B cell (primary cell): ENCODE measurements around the gene ZNF319. TPM values are rescaled to one million over a fixed set of nuclear protein-coding genes. Genes with fewer than 3 reads are reported as not detected.

Experiments
- ATAC-seq: fragments of 200-7000 bp; cut with Tn5 transposase; one replicate; pipeline ENCODE4 v1.10.0; 2021; ENCODE audit warnings: low read depth, mild to moderate bottlenecking, moderate number of reproducible peaks, moderate library complexity
- CTCF ChIA-PET: fragments of 350-600 bp; sonication (Branson Sonifier 250); formaldehyde crosslinking; loops from one replicate; lab custom pipeline; 2021; ENCODE audit warnings: antibody characterized with exemption, inconsistent platforms; lab: Charles Lee
- POLR2A ChIA-PET: fragments of 350-600 bp; sonication (Branson Sonifier 250); formaldehyde crosslinking; loops from one replicate; lab custom pipeline; 2021; ENCODE audit warnings: antibody characterized with exemption; lab: Charles Lee
- DNase-seq: peaks from one replicate; pipeline ENCODE4 v3.0.0; 2013
- H2AFZ ChIP-seq: 2 replicates; pipeline ENCODE4 v1.6.1; 2012; ENCODE audit warnings: mild to moderate bottlenecking, low read depth, low read length; ENCODE audit not compliant: insufficient read depth, poor library complexity, severe bottlenecking
- H3K27ac ChIP-seq, 2 donors: 1 replicate in 1 of 2; 2 replicates in 1 of 2; pipeline ENCODE4 v1.5.1; 2012 to 2013; ENCODE audit warnings: low read length in 2 of 2, mild to moderate bottlenecking in 2 of 2, moderate library complexity in 1 of 2
- H3K27me3 ChIP-seq, 4 experiments: fragments of 200-600 bp in 1 of 4; sonication (generic) in 1 of 4; replicated peaks in 1 of 4; 1 replicate in 2 of 4; 2 replicates in 2 of 4; pipeline versions ENCODE4 v1.6.1 to v1.7.0; 2013 to 2016; ENCODE audit warnings: low read length in 3 of 4, mild to moderate bottlenecking in 2 of 4, mixed read lengths in 1 of 4, moderate library complexity in 1 of 4; ENCODE audit not compliant: insufficient read depth in 4 of 4, control insufficient read depth in 3 of 4; ENCODE audit errors: control extremely low read depth in 1 of 4
- H3K36me3 ChIP-seq, 2 experiments: replicated peaks in 1 of 2; 1 replicate in 1 of 2; 2 replicates in 1 of 2; pipeline versions ENCODE4 v1.6.1 to v1.7.1; 2013; ENCODE audit warnings: low read length in 1 of 2; ENCODE audit not compliant: insufficient read depth in 2 of 2, control insufficient read depth in 1 of 2; ENCODE audit errors: control extremely low read depth in 1 of 2, extremely low read depth in 1 of 2
- H3K4me1 ChIP-seq, 2 donors: fragments of 200-600 bp in 1 of 2; sonication (generic) in 1 of 2; 1 replicate in 1 of 2; 2 replicates in 1 of 2; pipeline versions ENCODE4 v1.5.1 to v1.6.1; 2013 to 2017; ENCODE audit warnings: low read length in 2 of 2; ENCODE audit not compliant: control insufficient read depth in 2 of 2, insufficient read depth in 2 of 2
- H3K4me2 ChIP-seq: replicated peaks from 2 replicates; pipeline ENCODE3; 2012; ENCODE audit warnings: mild to moderate bottlenecking, low read depth, low read length; ENCODE audit not compliant: poor library complexity, severe bottlenecking
- H3K4me3 ChIP-seq, 5 experiments: fragments of 200-600 bp in 1 of 5; sonication (generic) in 1 of 5; 1 replicate in 3 of 5; 2 replicates in 2 of 5; pipeline versions ENCODE4 v1.5.1 to v1.7.0; 2011 to 2016; ENCODE audit warnings: low read length in 4 of 5, mild to moderate bottlenecking in 4 of 5, low read depth in 2 of 5, control low read depth in 1 of 5, moderate library complexity in 1 of 5; ENCODE audit not compliant: insufficient read depth in 1 of 5; ENCODE audit errors: control extremely low read depth in 1 of 5, extremely low read depth in 1 of 5
- H3K79me2 ChIP-seq: fragments of 200-600 bp; sonication (generic); one replicate; pipeline ENCODE4 v1.6.0; 2016; ENCODE audit warnings: low read length; ENCODE audit not compliant: control insufficient read depth, insufficient read depth
- H3K9ac ChIP-seq: fragments of 200-600 bp; sonication (generic); 2 replicates; pipeline ENCODE4 v1.6.1; 2017; ENCODE audit warnings: mild to moderate bottlenecking, low read length, moderate library complexity
- H3K9me3 ChIP-seq, 3 donors: one replicate each; pipeline versions ENCODE4 v1.6.1 to v1.7.1; 2013; ENCODE audit warnings: low read length in 2 of 3; ENCODE audit not compliant: control insufficient read depth in 2 of 3, insufficient read depth in 1 of 3; ENCODE audit errors: control extremely low read depth in 1 of 3
- H4K20me1 ChIP-seq: 2 replicates; pipeline ENCODE4 v1.6.0; 2012; ENCODE audit warnings: mild to moderate bottlenecking, low read length; ENCODE audit not compliant: insufficient read depth, control insufficient read depth, poor library complexity, severe bottlenecking
- H3K27ac Mint-ChIP-seq: one replicate; pipeline ENCODE4 v1.8.0; 2021; ENCODE audit warnings: mixed read lengths
- H3K27me3 Mint-ChIP-seq: one replicate; pipeline ENCODE4 v1.8.0; 2021; ENCODE audit warnings: mixed read lengths
- H3K4me1 Mint-ChIP-seq: one replicate; pipeline ENCODE4 v1.8.0; 2021; ENCODE audit warnings: mixed read lengths
- H3K4me3 Mint-ChIP-seq: one replicate; pipeline ENCODE4 v1.8.0; 2021; ENCODE audit warnings: mixed read lengths
- H3K9me3 Mint-ChIP-seq: one replicate; pipeline ENCODE4 v1.8.0; 2022; ENCODE audit warnings: mixed read lengths; ENCODE audit not compliant: insufficient read depth
- EZH2 ChIP-seq: IDR thresholded peaks from 2 replicates; pipeline ENCODE4 v1.6.1; 2012; ENCODE audit warnings: borderline replicate concordance, low read depth, mild to moderate bottlenecking, moderate library complexity, low read length; ENCODE audit not compliant: insufficient read depth, poor library complexity, severe bottlenecking
- WGBS: methylation state at CpG from one replicate; pipeline ENCODE4 v1.1.5; 2013; ENCODE audit warnings: missing lambda C conversion rate; ENCODE audit not compliant: insufficient coverage; 5-methylcytosine and 5-hydroxymethylcytosine counted together
- intact Hi-C: fragments of 100-400 bp; cut with micrococcal nuclease; formaldehyde crosslinking; loops from one replicate; pipeline ENCODE4 v1.10.0; 2022
- polyA plus RNA-seq: library from polyadenylated mRNA; depleted of rRNA; stranded (reverse); fragments of >200 nt; gene quantifications from 2 replicates; pipeline ENCODE4 v1.2.3, GENCODE V29; 2012
- total RNA-seq, 2 donors: library from RNA; stranded (reverse); fragments of 120-200 nt in 1 of 2; gene quantifications; 1 replicate in 1 of 2; 2 replicates in 1 of 2; pipeline versions ENCODE4 v1.2.3 to v1.2.4, GENCODE V29; 2013 to 2022
- TF ChIP-seq, protein P1 (sequence below): fragments of 200-600 bp; IDR thresholded peaks from one replicate; pipeline ENCODE4 v1.8.0; 2022; ENCODE audit warnings: antibody characterized with exemption, mild to moderate bottlenecking

ZNF319 gene
- total and polyA plus RNA-seq, 2 donors (not counting 1 experiment from before 2014, with no cell fraction given), result 12.4 to 15.1 TPM

DNA sequence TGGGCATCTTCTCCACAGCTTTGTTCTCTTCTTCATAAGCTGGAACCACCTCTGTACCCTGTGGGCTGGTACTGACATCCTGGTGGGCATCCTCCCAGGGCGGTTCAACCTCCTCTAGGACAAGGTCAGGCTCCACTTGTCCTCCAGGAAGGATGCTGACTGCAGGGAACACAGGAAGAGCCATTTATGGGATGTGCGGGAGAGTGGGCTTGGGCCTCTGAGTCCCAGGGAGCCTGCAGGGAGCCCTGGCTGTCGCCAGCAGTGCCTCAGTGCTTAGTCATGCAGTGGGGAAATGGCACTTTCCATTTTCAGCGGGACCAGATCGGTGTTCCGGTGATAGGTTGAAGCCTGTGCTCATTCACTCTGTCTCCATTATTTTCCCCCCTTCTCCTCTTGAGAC lies 50.1 kb downstream of the ZNF319 start:
- POLR2A ChIA-PET, result no interaction called here
- H4K20me1 ChIP-seq, result no peaks in the 10 kb centered on the region
- H3K27ac Mint-ChIP-seq, result no peak overlapping the region
- DNase-seq, result no peak
- CTCF ChIA-PET, result no interaction called here
- TF ChIP-seq, protein P1, sequence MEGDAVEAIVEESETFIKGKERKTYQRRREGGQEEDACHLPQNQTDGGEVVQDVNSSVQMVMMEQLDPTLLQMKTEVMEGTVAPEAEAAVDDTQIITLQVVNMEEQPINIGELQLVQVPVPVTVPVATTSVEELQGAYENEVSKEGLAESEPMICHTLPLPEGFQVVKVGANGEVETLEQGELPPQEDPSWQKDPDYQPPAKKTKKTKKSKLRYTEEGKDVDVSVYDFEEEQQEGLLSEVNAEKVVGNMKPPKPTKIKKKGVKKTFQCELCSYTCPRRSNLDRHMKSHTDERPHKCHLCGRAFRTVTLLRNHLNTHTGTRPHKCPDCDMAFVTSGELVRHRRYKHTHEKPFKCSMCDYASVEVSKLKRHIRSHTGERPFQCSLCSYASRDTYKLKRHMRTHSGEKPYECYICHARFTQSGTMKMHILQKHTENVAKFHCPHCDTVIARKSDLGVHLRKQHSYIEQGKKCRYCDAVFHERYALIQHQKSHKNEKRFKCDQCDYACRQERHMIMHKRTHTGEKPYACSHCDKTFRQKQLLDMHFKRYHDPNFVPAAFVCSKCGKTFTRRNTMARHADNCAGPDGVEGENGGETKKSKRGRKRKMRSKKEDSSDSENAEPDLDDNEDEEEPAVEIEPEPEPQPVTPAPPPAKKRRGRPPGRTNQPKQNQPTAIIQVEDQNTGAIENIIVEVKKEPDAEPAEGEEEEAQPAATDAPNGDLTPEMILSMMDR, result no peak
- no peak for TF ChIP-seq EZH2
- H2AFZ ChIP-seq, result no peak overlapping the region
- H3K4me1 ChIP-seq, result no peaks in the 10 kb centered on the region
- no peaks in the 10 kb centered on the region for H3K9me3 Mint-ChIP-seq
- H3K9me3 ChIP-seq, result peaks cover 0 to 6% (median 0%) of the 10 kb centered on the region in 3 donors
- no peak overlapping the region for H3K4me3 ChIP-seq
- no peak for ATAC-seq
- no peaks in the 10 kb centered on the region for H3K79me2 ChIP-seq
- intact Hi-C loops, result no loop called here
- no peaks in the 10 kb centered on the region for H3K27me3 ChIP-seq
- WGBS, result 23% methylated on average over 3 of the region's 6 CpGs
- H3K36me3 ChIP-seq, result no peaks in the 10 kb centered on the region
- no peak overlapping the region for H3K9ac ChIP-seq
- no peak overlapping the region for H3K4me3 Mint-ChIP-seq
- H3K27me3 Mint-ChIP-seq, result peaks cover 7% of the 10 kb centered on the region
- H3K27ac ChIP-seq, result no peak overlapping the region
- no peak overlapping the region for H3K4me2 ChIP-seq
- H3K4me1 Mint-ChIP-seq, result no peaks in the 10 kb centered on the region

- H3K36me3 ChIP-seq, result no peaks in the 10 kb centered on the region
- no peaks in the 10 kb centered on the region for H3K27me3 ChIP-seq
- H3K27ac ChIP-seq, result no peak overlapping the region
- 90% methylated on average over 4 of the region's 5 CpGs for WGBS
- H4K20me1 ChIP-seq, result no peaks in the 10 kb centered on the region
- no peak overlapping the region for H3K9ac ChIP-seq
- ChIA-PET CTCF (no interaction called here), POLR2A (no interaction called here)
- no peaks in the 10 kb centered on the region for H3K79me2 ChIP-seq
- H3K4me3 ChIP-seq, result no peak overlapping the region
- H3K4me1 Mint-ChIP-seq, result no peaks in the 10 kb centered on the region
- H3K4me1 ChIP-seq, result no peaks in the 10 kb centered on the region
- no peak overlapping the region for H3K4me2 ChIP-seq
- TF ChIP-seq, protein P1, result no peak
- TF ChIP-seq EZH2, result no peak
- peaks cover 7% of the 10 kb centered on the region for H3K27me3 Mint-ChIP-seq
- H3K9me3 ChIP-seq, result peaks cover 0 to 6% (median 0%) of the 10 kb centered on the region in 3 donors
- no peaks in the 10 kb centered on the region for H3K9me3 Mint-ChIP-seq
- no peak overlapping the region for H3K27ac Mint-ChIP-seq
- H2AFZ ChIP-seq, result no peak overlapping the region
- DNase-seq (no peak), ATAC-seq (no peak)
- H3K4me3 Mint-ChIP-seq, result no peak overlapping the region
- intact Hi-C loops, result no loop called here
Observed at GRCh38 chr16:57949595-57950238, 50.8 kb downstream of the ZNF319 start.
